Endometrium (tissue), 2 donors: ENCODE results near the gene LGR5.
"Not testable (repeated sequence)": the region's sequence is repeated elsewhere in the genome, so short reads cannot be mapped to it uniquely, and the experiment has no call there.

Experiments
- FAIRE-seq: peaks from 2 replicates; lab custom pipeline; 2012; peaks lifted over from hg19 to GRCh38; lab: Jason Lieb, UNC
- donor health status: control.
- donor health status: control.

Gene LGR5

GRCh38 chr12:71474791-71475190 is 35.2 kb downstream of the LGR5 start:
- FAIRE-seq, result no peak

GRCh38 chr12:71475280-71475679 is 35.7 kb downstream of the LGR5 start:
- no peak for FAIRE-seq

GRCh38 chr12:71476513-71476912 is 36.9 kb downstream of the LGR5 start:
- FAIRE-seq, result no peak

GRCh38 chr12:71477609-71478008 is 38.0 kb downstream of the LGR5 start:
- FAIRE-seq, result no peak

- no peak for FAIRE-seq
Measured at GRCh38 chr12:71478270-71478669, 38.7 kb downstream of the LGR5 start.

GRCh38 chr12:71484272-71484905 is 44.8 kb downstream of the LGR5 start:
- no peak for FAIRE-seq

GRCh38 chr12:71490844-71491243 is 51.2 kb downstream of the LGR5 start:
- not testable (repeated sequence) for FAIRE-seq

GRCh38 chr12:71492604-71493003 is 53.0 kb downstream of the LGR5 start:
- FAIRE-seq, result no peak

- no peak for FAIRE-seq
Measured at GRCh38 chr12:71499834-71500233, 60.2 kb downstream of the LGR5 start.

- FAIRE-seq, result no peak
Measured at GRCh38 chr12:71503579-71504391, 64.2 kb downstream of the LGR5 start.

GRCh38 chr12:71504476-71504875 is 64.9 kb downstream of the LGR5 start:
- FAIRE-seq, result no peak

- FAIRE-seq, result no peak
Measured at GRCh38 chr12:71509705-71510104, 70.1 kb downstream of the LGR5 start.

GRCh38 chr12:71517145-71517846 is 77.7 kb downstream of the LGR5 start:
- FAIRE-seq, result no peak

- FAIRE-seq, result no peak
Measured at GRCh38 chr12:71521125-71521524, 81.5 kb downstream of the LGR5 start.

- FAIRE-seq, result no peak
Measured at GRCh38 chr12:71524626-71525025, 85.0 kb downstream of the LGR5 start.

- FAIRE-seq, result no peak
Measured at GRCh38 chr12:71533703-71534102, 94.1 kb downstream of the LGR5 start.

- no peak for FAIRE-seq
Measured at GRCh38 chr12:71536279-71536938, 96.8 kb downstream of the LGR5 start.

- FAIRE-seq, result no peak
Measured at GRCh38 chr12:71536939-71537622, 97.5 kb downstream of the LGR5 start.

- no peak for FAIRE-seq
Measured at GRCh38 chr12:71538807-71539206, 99.2 kb downstream of the LGR5 start.

- no peak for FAIRE-seq
Measured at GRCh38 chr12:71541583-71541982, 102.0 kb downstream of the LGR5 start.

- FAIRE-seq, result no peak
Measured at GRCh38 chr12:71546322-71546861, 106.8 kb downstream of the LGR5 start.

- FAIRE-seq, result no peak
Measured at GRCh38 chr12:71548893-71549292, 109.3 kb downstream of the LGR5 start.
